D721Med (cell line): ENCODE results near the gene HTR1E.

Experiments used
- DNase-seq: peaks from one replicate; pipeline ENCODE4 v3.0.0; 2011; ENCODE audit warnings: low spot score; ENCODE audit not compliant: insufficient read length
- FAIRE-seq: peaks from 2 replicates; lab custom pipeline; 2011; peaks lifted over from hg19 to GRCh38; lab: Jason Lieb, UNC
- TF ChIP-seq, protein P1 (sequence below): IDR thresholded peaks from 2 replicates; pipeline ENCODE4 v1.5.1; 2012; ENCODE audit warnings: mild to moderate bottlenecking, control low read depth; ENCODE audit not compliant: insufficient read depth; ENCODE audit errors: missing control alignments

HTR1E gene

DNA sequence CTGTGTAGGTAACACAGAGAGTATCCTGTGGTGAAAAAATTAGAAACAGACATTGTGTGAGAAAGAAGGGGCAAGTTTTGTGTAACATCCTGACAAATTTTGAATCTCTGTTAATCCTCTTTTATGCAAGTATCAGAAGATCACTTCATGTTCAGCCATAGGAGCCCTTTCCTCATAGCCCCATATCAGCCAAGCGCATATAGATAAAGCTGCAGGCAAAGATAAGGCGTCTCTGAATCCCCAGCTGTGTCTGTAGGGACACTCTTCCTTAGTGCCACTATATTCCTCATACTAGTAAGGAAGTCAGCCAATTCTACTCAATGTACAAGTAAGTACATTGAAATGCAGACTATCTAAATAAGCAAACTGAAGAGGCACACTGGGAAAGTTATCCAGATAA lies 22.3 kb downstream of the HTR1E start:
- FAIRE-seq = no peak
- no peak for DNase-seq
- TF ChIP-seq, protein P1, sequence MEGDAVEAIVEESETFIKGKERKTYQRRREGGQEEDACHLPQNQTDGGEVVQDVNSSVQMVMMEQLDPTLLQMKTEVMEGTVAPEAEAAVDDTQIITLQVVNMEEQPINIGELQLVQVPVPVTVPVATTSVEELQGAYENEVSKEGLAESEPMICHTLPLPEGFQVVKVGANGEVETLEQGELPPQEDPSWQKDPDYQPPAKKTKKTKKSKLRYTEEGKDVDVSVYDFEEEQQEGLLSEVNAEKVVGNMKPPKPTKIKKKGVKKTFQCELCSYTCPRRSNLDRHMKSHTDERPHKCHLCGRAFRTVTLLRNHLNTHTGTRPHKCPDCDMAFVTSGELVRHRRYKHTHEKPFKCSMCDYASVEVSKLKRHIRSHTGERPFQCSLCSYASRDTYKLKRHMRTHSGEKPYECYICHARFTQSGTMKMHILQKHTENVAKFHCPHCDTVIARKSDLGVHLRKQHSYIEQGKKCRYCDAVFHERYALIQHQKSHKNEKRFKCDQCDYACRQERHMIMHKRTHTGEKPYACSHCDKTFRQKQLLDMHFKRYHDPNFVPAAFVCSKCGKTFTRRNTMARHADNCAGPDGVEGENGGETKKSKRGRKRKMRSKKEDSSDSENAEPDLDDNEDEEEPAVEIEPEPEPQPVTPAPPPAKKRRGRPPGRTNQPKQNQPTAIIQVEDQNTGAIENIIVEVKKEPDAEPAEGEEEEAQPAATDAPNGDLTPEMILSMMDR = no peak

DNA sequence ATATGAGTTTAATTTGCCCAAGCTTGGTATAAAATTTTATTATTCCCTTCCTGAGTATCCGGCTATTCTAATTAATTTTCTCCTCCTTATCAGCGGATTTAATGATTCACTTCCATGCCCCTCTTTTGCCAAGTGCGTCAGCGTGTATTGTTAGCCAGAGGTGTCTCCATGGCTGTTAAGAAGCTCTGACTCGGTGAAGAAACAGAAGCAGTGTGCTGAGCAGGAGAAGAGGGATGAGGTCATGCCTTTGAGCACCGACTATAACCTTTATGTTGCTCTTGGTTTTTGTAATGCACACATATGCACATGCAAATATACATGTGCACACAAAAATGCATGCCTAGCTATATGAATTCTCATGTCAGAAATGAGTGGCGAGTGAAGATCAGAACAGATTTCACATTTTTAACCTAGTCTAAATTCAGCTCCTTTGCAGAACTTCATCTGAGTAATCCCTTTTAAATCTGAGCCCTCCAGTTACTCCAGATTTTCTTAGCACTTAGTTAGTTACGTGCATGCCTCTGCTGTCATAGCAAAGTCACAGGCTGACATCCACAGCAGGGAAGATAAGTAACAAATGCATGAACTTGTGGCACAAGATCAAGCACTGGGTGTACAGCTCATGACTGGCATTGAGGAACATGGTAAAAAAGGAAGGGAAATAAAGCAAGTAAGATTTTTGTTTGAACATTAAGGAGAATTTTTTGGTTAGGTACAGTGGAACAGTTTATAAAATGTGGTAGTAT lies 24.3 kb downstream of the HTR1E start:
- TF ChIP-seq, protein P1 = no peak
- DNase-seq (no peak), FAIRE-seq (no peak)

DNA sequence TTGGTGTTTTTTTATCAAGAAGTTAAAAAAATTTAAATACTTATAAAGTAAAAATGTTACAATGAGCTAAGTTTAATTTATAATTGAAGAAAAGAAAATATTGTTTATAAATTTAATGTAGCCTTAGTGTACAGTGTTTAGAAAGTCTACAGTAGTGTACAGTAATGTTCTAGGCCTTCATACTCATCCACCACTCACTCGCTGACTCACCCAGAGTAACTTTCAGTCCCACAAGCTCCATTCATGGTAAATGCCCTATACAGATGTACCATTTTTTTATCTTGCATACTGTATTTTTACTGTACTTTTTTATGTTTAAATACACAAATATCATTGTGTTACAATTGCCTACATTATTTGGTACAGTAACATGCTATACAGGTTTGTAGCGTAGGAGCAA lies 26.0 kb downstream of the HTR1E start:
- DNase-seq (no peak), FAIRE-seq (no peak)
- TF ChIP-seq, protein P1 = no peak

DNA sequence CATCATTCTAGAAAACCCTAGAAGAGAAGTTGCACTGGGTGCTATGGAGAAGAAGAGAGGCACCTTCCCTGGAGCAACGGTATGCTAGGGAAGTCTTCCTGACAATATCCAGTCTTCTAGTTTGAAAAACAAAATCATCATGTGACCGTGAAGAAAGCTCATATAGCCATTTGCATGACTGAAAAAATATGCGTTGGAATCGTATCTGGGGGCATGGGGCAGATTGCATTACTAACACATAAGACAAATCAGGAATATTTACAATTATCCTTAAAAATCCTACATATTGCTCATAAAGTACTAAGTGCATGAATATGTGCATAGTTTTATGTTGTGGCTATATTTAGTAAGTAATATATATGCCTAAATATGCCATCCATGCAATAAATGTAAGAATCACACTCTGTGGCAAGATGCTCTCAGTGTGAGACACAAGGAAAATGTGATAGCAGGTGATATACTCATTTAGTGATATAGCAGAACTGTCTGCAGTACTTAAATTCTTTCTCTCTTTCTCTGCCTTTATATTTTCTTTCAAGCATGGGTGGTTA lies 26.8 kb downstream of the HTR1E start:
- TF ChIP-seq, protein P1 = no peak
- DNase-seq = no peak
- no peak for FAIRE-seq

DNA sequence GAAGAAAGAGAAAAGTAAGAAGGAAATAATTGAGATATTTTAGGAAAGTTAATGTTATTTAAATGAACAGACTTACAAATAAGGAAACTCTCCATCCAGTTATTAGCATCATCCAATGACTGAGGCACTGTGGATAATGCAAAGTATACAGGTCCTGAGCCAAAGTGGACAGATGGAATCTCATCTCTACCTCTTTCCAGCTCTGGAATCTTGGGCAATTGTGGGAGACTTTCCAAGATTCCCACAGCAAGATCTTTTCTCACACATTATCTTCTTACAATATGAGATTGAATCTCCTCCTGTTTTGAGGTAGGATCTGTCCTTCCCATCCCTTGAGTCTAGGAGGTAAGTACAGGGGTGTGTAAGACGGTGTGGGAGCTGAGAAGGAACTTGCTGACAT lies 28.9 kb downstream of the HTR1E start:
- DNase-seq (no peak), FAIRE-seq (no peak)
- TF ChIP-seq, protein P1 = no peak

DNA sequence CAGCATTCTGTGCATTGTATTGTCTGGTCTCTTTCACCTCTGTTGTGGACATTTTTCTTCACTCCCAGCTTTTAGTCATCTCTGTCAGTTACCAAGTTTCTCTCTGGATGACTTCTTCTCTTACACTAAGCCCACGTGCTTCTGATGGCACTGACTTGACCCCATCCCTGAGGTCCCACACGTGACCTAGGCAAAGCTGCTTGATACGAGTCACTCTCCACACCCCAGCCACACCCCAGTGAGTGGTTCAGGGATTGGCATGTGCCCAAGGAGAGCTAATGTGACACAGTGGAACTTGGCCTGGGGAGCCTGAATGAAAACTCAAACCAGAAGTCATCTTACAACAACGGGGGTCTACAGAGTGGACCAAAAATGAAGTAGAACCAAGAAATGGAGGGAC lies 32.2 kb downstream of the HTR1E start:
- TF ChIP-seq, protein P1 = no peak
- DNase-seq = no peak
- FAIRE-seq = no peak

DNA sequence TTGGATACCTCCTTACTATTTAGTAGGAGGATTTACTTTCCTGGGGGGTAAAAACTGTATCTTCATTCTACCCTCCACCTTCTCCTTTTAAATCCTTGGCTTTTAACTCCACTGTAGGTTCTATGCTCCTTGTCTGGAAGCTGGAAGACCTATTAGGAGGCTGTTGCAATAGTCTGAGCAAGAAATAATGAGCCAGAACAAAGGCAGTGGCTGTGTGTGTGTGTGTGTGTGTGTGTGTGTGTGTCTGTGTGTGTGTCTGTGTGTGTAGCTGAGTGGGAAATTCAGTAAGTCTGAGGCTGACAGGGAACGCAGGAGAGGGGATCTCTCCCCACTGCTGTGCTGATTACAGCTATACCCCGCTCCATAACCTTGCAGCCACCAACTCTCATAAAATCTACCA lies 35.8 kb downstream of the HTR1E start:
- DNase-seq (no peak), FAIRE-seq (no peak)
- TF ChIP-seq, protein P1 = no peak
